COLO668 (cell line): ENCODE data around the gene REPS2.

Experiments used
- DNase-seq: peaks from one replicate; lab custom pipeline; 2025; ENCODE audit not compliant: unreplicated experiment; lab: John Stamatoyannopoulos, UW

REPS2 gene

GRCh38 chrX:16999275-16999674 is 52.8 kb downstream of the REPS2 start:
- DNase-seq = no peak

GRCh38 chrX:17000751-17001150 is 54.3 kb downstream of the REPS2 start:
- no peak for DNase-seq

GRCh38 chrX:17005712-17006368 is 59.4 kb downstream of the REPS2 start:
- no peak for DNase-seq

- peak; percentile 1 for DNase-seq
These were observed 60.8 kb downstream of the REPS2 start for GRCh38 chrX:17007134-17007768.

- no peak for DNase-seq
These were observed 63.6 kb downstream of the REPS2 start for GRCh38 chrX:17009856-17010625.

- no peak for DNase-seq
These were observed 66.0 kb downstream of the REPS2 start for GRCh38 chrX:17012465-17012864.

GRCh38 chrX:17014216-17014615 is 67.8 kb downstream of the REPS2 start:
- no peak for DNase-seq

- DNase-seq = no peak
These were observed 70.7 kb downstream of the REPS2 start for GRCh38 chrX:17017134-17017533.

GRCh38 chrX:17020356-17020755 is 73.9 kb downstream of the REPS2 start:
- DNase-seq = no peak

- DNase-seq = no peak
These were observed 74.7 kb downstream of the REPS2 start for GRCh38 chrX:17020851-17021821.

GRCh38 chrX:17021851-17022604 is 75.6 kb downstream of the REPS2 start:
- no peak for DNase-seq

GRCh38 chrX:17023661-17024060 is 77.2 kb downstream of the REPS2 start:
- no peak for DNase-seq

- no peak for DNase-seq
These were observed 78.4 kb downstream of the REPS2 start for GRCh38 chrX:17024886-17025285.

- DNase-seq = no peak
These were observed 79.3 kb downstream of the REPS2 start for GRCh38 chrX:17025621-17026302.

GRCh38 chrX:17027931-17028330 is 81.5 kb downstream of the REPS2 start:
- no peak for DNase-seq

- no peak for DNase-seq
These were observed 81.9 kb downstream of the REPS2 start for GRCh38 chrX:17028356-17028755.

- DNase-seq = no peak
These were observed 83.6 kb downstream of the REPS2 start for GRCh38 chrX:17030092-17030491.

GRCh38 chrX:17030580-17031270 is 84.3 kb downstream of the REPS2 start:
- DNase-seq = no peak

GRCh38 chrX:17031827-17032226 is 85.4 kb downstream of the REPS2 start:
- no peak for DNase-seq
